DND-41 (cell line): ENCODE measurements around the gene KLRF1.

Source experiments
- CTCF ChIP-seq: IDR thresholded peaks from 2 replicates; pipeline ENCODE4 v1.5.1; 2012; ENCODE audit warnings: borderline replicate concordance, low read length, moderate library complexity, mild to moderate bottlenecking; ENCODE audit not compliant: poor library complexity, severe bottlenecking; ENCODE audit errors: extremely low read depth
- EZH2 ChIP-seq: IDR thresholded peaks from 3 replicates; pipeline ENCODE4 v1.6.1; 2012; ENCODE audit warnings: borderline replicate concordance, low read depth, mild to moderate bottlenecking, moderate library complexity, low read length, inconsistent platforms; ENCODE audit not compliant: severe bottlenecking

DNA sequence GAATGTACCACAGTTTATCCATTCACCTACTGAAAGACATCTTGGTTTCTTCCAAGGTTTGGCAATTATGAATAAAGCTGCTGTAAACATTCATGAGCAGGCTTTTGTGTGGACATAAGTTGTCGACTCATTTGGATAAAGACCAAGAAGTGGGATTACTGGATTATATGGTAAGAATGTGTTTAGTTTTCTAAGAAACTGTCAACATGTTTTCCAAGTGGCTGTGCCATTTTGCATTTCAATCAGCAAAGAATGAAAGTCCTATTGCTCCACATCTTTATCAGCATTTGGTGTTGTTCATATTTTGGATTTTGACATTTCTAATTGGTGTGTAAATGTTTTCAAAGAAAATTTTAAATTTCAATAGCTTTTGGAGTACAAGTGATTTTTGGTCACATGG lies 27.3 kb upstream of the KLRF1 start:
- TF ChIP-seq CTCF (no peak), EZH2 (no peak)
